HCT116 (cell line): ENCODE measurements around the gene RAI1. TPM values are rescaled to one million over a fixed set of nuclear protein-coding genes. Genes with fewer than 3 reads are reported as not detected.

Experiments
- ATAC-seq: fragments of 200-7000 bp; cut with Tn5 transposase; 2 replicates; pipeline ENCODE4 v1.9.1; 2020; ENCODE audit warnings: mild to moderate bottlenecking, moderate library complexity
- BruUV-seq: library from RNA; stranded (reverse); fragments of 400-500 nt; replicated peaks from 2 replicates; lab custom pipeline; 2021; lab: Mats Ljungman, UMichigan
- CTCF ChIA-PET: fragments of 300-600 bp; sonication (Branson Sonifier 250); formaldehyde crosslinking; loops from one replicate; lab custom pipeline; 2021; ENCODE audit warnings: antibody characterized with exemption; lab: Charles Lee
- POLR2A ChIA-PET: fragments of 300-600, 350-600 bp; sonication (Branson Sonifier 250); formaldehyde crosslinking; loops from one replicate; lab custom pipeline; 2021; ENCODE audit warnings: antibody characterized with exemption; lab: Charles Lee
- RAD21 ChIA-PET, 2 experiments: fragments of 300-600 bp; sonication (Branson Sonifier 250); formaldehyde crosslinking; loops; one replicate each; lab custom pipeline; 2023; ENCODE audit warnings: low total read pairs in 2 of 2; ENCODE audit not compliant: uncharacterized antibody in 2 of 2, unreplicated experiment in 2 of 2, low non-redundant PET in 1 of 2; lab: Charles Lee
- DNase-seq: peaks from one replicate; pipeline ENCODE4 v3.0.0-alpha.2; 2010; ENCODE audit warnings: low read depth, low spot score
- H2AFZ ChIP-seq: fragments of 200-600 bp; shearing (Covaris generic), sonication (generic); 2 replicates; pipeline ENCODE4 v1.6.1; 2017; ENCODE audit warnings: low read depth, mixed run types, mixed read lengths, antibody characterized with exemption, low read length; ENCODE audit not compliant: poor library complexity, severe bottlenecking
- H3K27ac ChIP-seq: 2 replicates; pipeline ENCODE4 v1.5.1; 2012; ENCODE audit warnings: low read depth, low read length
- H3K27me3 ChIP-seq: fragments of 200-600 bp; sonication (generic); 2 replicates; pipeline ENCODE4 v1.6.1; 2016; ENCODE audit warnings: mixed run types, low read length, mixed read lengths; ENCODE audit not compliant: insufficient read depth
- H3K36me3 ChIP-seq, 2 experiments: fragments of 200-500 bp in 1 of 2; fragments of 200-600 bp in 1 of 2; sonication (Bioruptor generic) in 1 of 2; sonication (generic) in 1 of 2; 2 replicates each; pipeline versions ENCODE4 v1.5.1 to v1.6.1; 2014 to 2016; ENCODE audit warnings: low read length in 2 of 2, inconsistent platforms in 1 of 2, mixed read lengths in 1 of 2, mixed run types in 1 of 2; ENCODE audit not compliant: insufficient read depth in 2 of 2, control insufficient read depth in 1 of 2
- H3K4me1 ChIP-seq, 2 experiments: fragments of 200-600 bp in 1 of 2; sonication (generic) in 1 of 2; 2 replicates each; pipeline versions ENCODE4 v1.5.1 to v1.6.1; 2012 to 2017; ENCODE audit warnings: low read length in 2 of 2, inconsistent platforms in 1 of 2, mild to moderate bottlenecking in 1 of 2, mixed read lengths in 1 of 2, mixed run types in 1 of 2, moderate library complexity in 1 of 2; ENCODE audit not compliant: insufficient read depth in 2 of 2, control insufficient read depth in 1 of 2
- H3K4me2 ChIP-seq: fragments of 200-600 bp; sonication (generic); 2 replicates; pipeline ENCODE4 v1.6.1; 2017; ENCODE audit warnings: mixed run types, low read length, mixed read lengths
- H3K4me3 ChIP-seq, 2 experiments: fragments of 200-600 bp in 1 of 2; sonication (generic) in 1 of 2; replicated peaks in 1 of 2; 2 replicates each; pipeline ENCODE4 v1.5.1; 2011 to 2016; ENCODE audit warnings: low read length in 2 of 2, control low read depth in 1 of 2, low read depth in 1 of 2, mild to moderate bottlenecking in 1 of 2, mixed read lengths in 1 of 2, mixed run types in 1 of 2
- H3K79me2 ChIP-seq: fragments of 200-600 bp; sonication (generic); 2 replicates; pipeline ENCODE4 v1.6.1; 2017; ENCODE audit warnings: mild to moderate bottlenecking, mixed run types, low read length, moderate library complexity, mixed read lengths; ENCODE audit not compliant: insufficient read depth
- H3K9ac ChIP-seq: fragments of 200-600 bp; sonication (generic); 2 replicates; pipeline ENCODE4 v1.6.1; 2016; ENCODE audit warnings: low read length, mixed read lengths
- H3K9me2 ChIP-seq: fragments of 200-600 bp; sonication (generic), shearing (Covaris generic); 2 replicates; pipeline ENCODE4 v1.6.1; 2017; ENCODE audit warnings: mixed run types, mild to moderate bottlenecking, moderate library complexity; ENCODE audit not compliant: insufficient read depth
- H3K9me3 ChIP-seq, 2 experiments: fragments of 200-500 bp in 1 of 2; fragments of 200-600 bp in 1 of 2; sonication (Bioruptor generic) in 1 of 2; sonication (generic) in 1 of 2; 2 replicates each; pipeline ENCODE4 v1.6.1; 2014 to 2017; ENCODE audit warnings: low read length in 2 of 2, mixed read lengths in 2 of 2, inconsistent platforms in 1 of 2, low read depth in 1 of 2, mild to moderate bottlenecking in 1 of 2, mixed run types in 1 of 2, moderate library complexity in 1 of 2; ENCODE audit not compliant: control insufficient read depth in 1 of 2, insufficient read depth in 1 of 2
- H4K20me1 ChIP-seq: fragments of 200-600 bp; sonication (generic), shearing (Covaris generic); 2 replicates; pipeline ENCODE4 v1.6.1; 2017; ENCODE audit warnings: mixed run types, mild to moderate bottlenecking, moderate library complexity; ENCODE audit not compliant: insufficient read depth
- CEBPB ChIP-seq: IDR thresholded peaks from 2 replicates; pipeline ENCODE4 v1.6.1; 2012; ENCODE audit warnings: low read depth
- EZH2 ChIP-seq: fragments of 200-600 bp; sonication (generic); IDR thresholded peaks from 2 replicates; pipeline ENCODE4 v1.6.1; 2017; ENCODE audit warnings: antibody characterized with exemption, mixed run types
- EZH2phosphoT487 ChIP-seq: fragments of 200-600 bp; IDR thresholded peaks from 2 replicates; pipeline ENCODE4 v1.6.1; 2018; ENCODE audit warnings: antibody characterized with exemption, borderline replicate concordance
- FOSL1 ChIP-seq: IDR thresholded peaks from 2 replicates; pipeline ENCODE4 v1.6.1; 2012; ENCODE audit warnings: low read depth
- JUND ChIP-seq: IDR thresholded peaks from 2 replicates; pipeline ENCODE4 v1.6.1; 2012
- SIN3A ChIP-seq: IDR thresholded peaks from 2 replicates; pipeline ENCODE4 v1.6.1; 2012; ENCODE audit warnings: low read depth
- SP1 ChIP-seq: IDR thresholded peaks from 2 replicates; pipeline ENCODE4 v1.6.1; 2012; ENCODE audit warnings: low read depth
- SRF ChIP-seq: IDR thresholded peaks from 2 replicates; pipeline ENCODE4 v1.6.1; 2012; ENCODE audit warnings: low read depth
- ZFX ChIP-seq: fragments of 450-650 bp; IDR thresholded peaks from 2 replicates; pipeline ENCODE4 v1.6.1; 2017
- ZNF274 ChIP-seq: fragments of 200-500 bp; sonication (Bioruptor generic); IDR thresholded peaks from 2 replicates; pipeline ENCODE4 v1.6.1; 2014; ENCODE audit warnings: mild to moderate bottlenecking, low read depth, low read length, inconsistent platforms
- intact Hi-C: fragments of 100-400 bp; cut with micrococcal nuclease; formaldehyde crosslinking; loops from 2 replicates; pipeline ENCODE4 v1.10.0; 2022
- total RNA-seq: library from RNA; stranded (reverse); gene quantifications from one replicate; pipeline ENCODE4 v1.2.1, GENCODE V29; 2021; ENCODE audit not compliant: unreplicated experiment
- TF ChIP-seq, protein P1 (sequence below): IDR thresholded peaks from 2 replicates; pipeline ENCODE4 v1.6.1; 2011; ENCODE audit warnings: mild to moderate bottlenecking, low read length, moderate library complexity; ENCODE audit not compliant: insufficient replicate concordance; ENCODE audit errors: extremely low read depth
- TF ChIP-seq, protein P2 (sequence below): IDR thresholded peaks from 2 replicates; pipeline ENCODE4 v1.6.1; 2012
- TF ChIP-seq, protein P3 (sequence below): IDR thresholded peaks from 2 replicates; pipeline ENCODE4 v1.6.1; 2012
- TF ChIP-seq, protein P4 (sequence below), 3 experiments: fragments of 200-600 bp in 1 of 3; sonication (generic) in 1 of 3; IDR thresholded peaks in 2 of 3; conservative IDR thresholded peaks in 1 of 3; 2 replicates each; pipeline ENCODE4 v1.5.1; 2012 to 2017; ENCODE audit warnings: low read depth in 2 of 3, low read length in 2 of 3, antibody characterized with exemption in 1 of 3, borderline replicate concordance in 1 of 3, control low read depth in 1 of 3, mild to moderate bottlenecking in 1 of 3, mixed read lengths in 1 of 3, mixed run types in 1 of 3, moderate library complexity in 1 of 3; ENCODE audit not compliant: insufficient read depth in 1 of 3

The RAI1 gene
- total RNA-seq, 1 experiment from 2014 or later, result 38.5 TPM

DNA sequence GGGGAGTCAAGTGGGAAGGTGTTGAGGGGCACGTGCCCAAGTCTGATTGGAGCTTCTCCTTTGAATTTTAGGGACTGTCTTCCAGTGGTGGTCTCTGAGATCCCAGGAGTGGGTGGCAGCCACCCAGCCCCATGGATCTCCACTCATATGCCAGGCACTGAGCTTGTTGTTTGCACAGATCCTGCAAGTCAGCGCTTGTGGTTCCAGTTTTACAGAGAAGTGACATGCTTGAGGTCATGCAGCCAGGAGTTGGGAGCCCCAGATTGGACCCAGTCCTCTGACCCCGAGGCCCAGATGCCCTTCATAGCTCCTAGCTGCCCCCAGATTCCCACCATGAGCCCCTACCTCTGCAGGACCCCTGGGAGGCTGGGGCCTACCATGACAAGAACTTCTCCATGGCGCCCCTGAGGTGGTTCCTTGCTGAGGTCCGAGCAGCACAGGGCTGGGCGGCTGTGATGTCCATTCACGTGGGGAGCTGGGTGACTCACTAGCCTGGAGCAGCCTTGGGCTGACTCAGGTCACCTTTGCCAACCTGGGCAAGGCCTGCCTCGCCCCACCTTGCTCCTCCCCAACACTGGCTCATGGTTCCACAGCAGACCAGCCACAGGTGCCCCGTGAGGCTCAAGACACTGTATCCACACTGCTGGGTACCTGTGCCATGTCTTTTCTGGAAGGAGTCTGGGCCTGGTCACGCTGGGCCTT, 47.4 kb downstream of the RAI1 start:
- ChIA-PET RAD21 (interaction anchor here in 1 of 2 experiments (0.6 kb wide), 1 partner anchor 187 kb away, joined by 3 read pairs; no protein-coding TSS in a partner anchor), POLR2A (no interaction called here), CTCF (interaction anchor here (0.8 to 1.4 kb wide), 3 partner anchors 11 to 46 kb away, joined by 4 read pairs; no protein-coding TSS in a partner anchor)
- Histone ChIP-seq H3K79me2 (peaks cover 71% of the 10 kb centered on the region), H3K27me3 (no peaks in the 10 kb centered on the region), H3K36me3 (no peaks in the 10 kb centered on the region; a peak in 1 of 4 replicates), H3K4me1 (peaks cover 27 to 62% of the 10 kb centered on the region in 2 experiments), H2AFZ (no peak overlapping the region), H3K4me3 (peak overlapping the region in 1 of 2 experiments; percentile 14; a peak in 1 of 4 replicates), H3K4me2 (peak overlapping the region; percentile 70), H3K27ac (peak overlapping the region; percentile 58), H4K20me1 (no peaks in the 10 kb centered on the region; the same call in 1 of the 2 replicates), H3K9me3 (no peaks in the 10 kb centered on the region), H3K9ac (peak overlapping the region; percentile 43), H3K9me2 (no peaks in the 10 kb centered on the region)
- peak; percentile 88 for ATAC-seq
- intact Hi-C loops, result loop anchor here (2.0 kb wide), 1 partner anchor 132 kb away; no protein-coding TSS in a partner anchor
- BruUV-seq, result no TSS peak
- peak; percentile 37 for DNase-seq
- TF ChIP-seq CEBPB (no peak), EZH2phosphoT487 (no peak), ZNF274 (no peak), FOSL1 (peak; percentile 69), ZFX (no peak), SRF (no peak), SP1 (peak; percentile 39; the same call in 1 of the 2 replicates), EZH2 (no peak), SIN3A (no peak), JUND (peak; percentile 67; the same call in 1 of the 2 replicates)
- TF ChIP-seq, protein P1, sequence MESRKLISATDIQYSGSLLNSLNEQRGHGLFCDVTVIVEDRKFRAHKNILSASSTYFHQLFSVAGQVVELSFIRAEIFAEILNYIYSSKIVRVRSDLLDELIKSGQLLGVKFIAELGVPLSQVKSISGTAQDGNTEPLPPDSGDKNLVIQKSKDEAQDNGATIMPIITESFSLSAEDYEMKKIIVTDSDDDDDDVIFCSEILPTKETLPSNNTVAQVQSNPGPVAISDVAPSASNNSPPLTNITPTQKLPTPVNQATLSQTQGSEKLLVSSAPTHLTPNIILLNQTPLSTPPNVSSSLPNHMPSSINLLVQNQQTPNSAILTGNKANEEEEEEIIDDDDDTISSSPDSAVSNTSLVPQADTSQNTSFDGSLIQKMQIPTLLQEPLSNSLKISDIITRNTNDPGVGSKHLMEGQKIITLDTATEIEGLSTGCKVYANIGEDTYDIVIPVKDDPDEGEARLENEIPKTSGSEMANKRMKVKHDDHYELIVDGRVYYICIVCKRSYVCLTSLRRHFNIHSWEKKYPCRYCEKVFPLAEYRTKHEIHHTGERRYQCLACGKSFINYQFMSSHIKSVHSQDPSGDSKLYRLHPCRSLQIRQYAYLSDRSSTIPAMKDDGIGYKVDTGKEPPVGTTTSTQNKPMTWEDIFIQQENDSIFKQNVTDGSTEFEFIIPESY, result no peak
- TF ChIP-seq, protein P2, sequence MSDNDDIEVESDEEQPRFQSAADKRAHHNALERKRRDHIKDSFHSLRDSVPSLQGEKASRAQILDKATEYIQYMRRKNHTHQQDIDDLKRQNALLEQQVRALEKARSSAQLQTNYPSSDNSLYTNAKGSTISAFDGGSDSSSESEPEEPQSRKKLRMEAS, result peak; percentile 74
- TF ChIP-seq, protein P3, sequence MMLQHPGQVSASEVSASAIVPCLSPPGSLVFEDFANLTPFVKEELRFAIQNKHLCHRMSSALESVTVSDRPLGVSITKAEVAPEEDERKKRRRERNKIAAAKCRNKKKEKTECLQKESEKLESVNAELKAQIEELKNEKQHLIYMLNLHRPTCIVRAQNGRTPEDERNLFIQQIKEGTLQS, result no peak
- TF ChIP-seq, protein P4, sequence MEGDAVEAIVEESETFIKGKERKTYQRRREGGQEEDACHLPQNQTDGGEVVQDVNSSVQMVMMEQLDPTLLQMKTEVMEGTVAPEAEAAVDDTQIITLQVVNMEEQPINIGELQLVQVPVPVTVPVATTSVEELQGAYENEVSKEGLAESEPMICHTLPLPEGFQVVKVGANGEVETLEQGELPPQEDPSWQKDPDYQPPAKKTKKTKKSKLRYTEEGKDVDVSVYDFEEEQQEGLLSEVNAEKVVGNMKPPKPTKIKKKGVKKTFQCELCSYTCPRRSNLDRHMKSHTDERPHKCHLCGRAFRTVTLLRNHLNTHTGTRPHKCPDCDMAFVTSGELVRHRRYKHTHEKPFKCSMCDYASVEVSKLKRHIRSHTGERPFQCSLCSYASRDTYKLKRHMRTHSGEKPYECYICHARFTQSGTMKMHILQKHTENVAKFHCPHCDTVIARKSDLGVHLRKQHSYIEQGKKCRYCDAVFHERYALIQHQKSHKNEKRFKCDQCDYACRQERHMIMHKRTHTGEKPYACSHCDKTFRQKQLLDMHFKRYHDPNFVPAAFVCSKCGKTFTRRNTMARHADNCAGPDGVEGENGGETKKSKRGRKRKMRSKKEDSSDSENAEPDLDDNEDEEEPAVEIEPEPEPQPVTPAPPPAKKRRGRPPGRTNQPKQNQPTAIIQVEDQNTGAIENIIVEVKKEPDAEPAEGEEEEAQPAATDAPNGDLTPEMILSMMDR (IDR thresholded peaks at IDR 0.05 in 2 of 3, conservative IDR thresholded peaks at IDR 0.05 in 1 of 3; ENCODE audit: borderline replicate concordance in 1 of 3, insufficient read depth in 1 of 3, low read depth in 2 of 3, low read length in 2 of 3), result no peak
